NCI-H2171 treated with DMSO at 0.1 percent for 48 hours (cell line): ENCODE data around the gene PKD2.
"Not testable (repeated sequence)": the region's sequence is repeated elsewhere in the genome, so short reads cannot be mapped to it uniquely, and the experiment has no call there.

ENCODE experiments used
- DNase-seq: peaks from one replicate; lab custom pipeline; 2025; lab: John Stamatoyannopoulos, UW

The PKD2 gene

GRCh38 chr4:87986508-87986907 is 20.9 kb upstream of the PKD2 start:
- no peak for DNase-seq

- no peak for DNase-seq
These were observed 17.7 kb upstream of the PKD2 start for GRCh38 chr4:87989765-87990164.

- DNase-seq: no peak
These were observed 12.0 kb upstream of the PKD2 start for GRCh38 chr4:87995435-87995834.

- not testable (repeated sequence) for DNase-seq
These were observed 8.2 kb upstream of the PKD2 start for GRCh38 chr4:87999191-87999691.

GRCh38 chr4:88001871-88002270 is 5.6 kb upstream of the PKD2 start:
- no peak for DNase-seq

GRCh38 chr4:88002786-88003185 is 4.6 kb upstream of the PKD2 start:
- no peak for DNase-seq

GRCh38 chr4:88003261-88003660 is 4.2 kb upstream of the PKD2 start:
- no peak for DNase-seq

GRCh38 chr4:88005076-88005475 is 2.4 kb upstream of the PKD2 start:
- DNase-seq: no peak

GRCh38 chr4:88005946-88006345 is 1.5 kb upstream of the PKD2 start:
- DNase-seq: no peak

GRCh38 chr4:88006956-88007303 is 505 bp upstream of the PKD2 start:
- no peak for DNase-seq

- DNase-seq: peak; percentile 35
These were observed 797 bp downstream of the PKD2 start for GRCh38 chr4:88008122-88008742.

- DNase-seq: no peak
These were observed 1.3 kb downstream of the PKD2 start for GRCh38 chr4:88008743-88009171.

GRCh38 chr4:88009871-88010270 is 2.4 kb downstream of the PKD2 start:
- DNase-seq: no peak

- DNase-seq: no peak
These were observed 3.5 kb downstream of the PKD2 start for GRCh38 chr4:88010966-88011365.

- DNase-seq: no peak
These were observed 5.2 kb downstream of the PKD2 start for GRCh38 chr4:88012647-88013046.

- no peak for DNase-seq
These were observed 7.0 kb downstream of the PKD2 start for GRCh38 chr4:88014386-88014905.

GRCh38 chr4:88015659-88016295 is 8.3 kb downstream of the PKD2 start:
- DNase-seq: no peak

GRCh38 chr4:88017516-88018297 is 10.3 kb downstream of the PKD2 start:
- no peak for DNase-seq

- DNase-seq: no peak
These were observed 11.0 kb downstream of the PKD2 start for GRCh38 chr4:88018466-88018865.

- no peak for DNase-seq
These were observed 14.4 kb downstream of the PKD2 start for GRCh38 chr4:88021824-88022223.

- DNase-seq: no peak
These were observed 14.9 kb downstream of the PKD2 start for GRCh38 chr4:88022289-88022688.

- not testable (repeated sequence) for DNase-seq
These were observed 18.6 kb downstream of the PKD2 start for GRCh38 chr4:88025868-88026661.
